RWPE2 (cell line): ENCODE results near the gene MCM5.

Experiments
- ATAC-seq: fragments of 200-7000 bp; cut with Tn5 transposase; 3 replicates; pipeline ENCODE4 v1.9.1; 2021; ENCODE audit warnings: low read depth
- DNase-seq: peaks from one replicate; pipeline ENCODE4 v3.0.0-alpha.2; 2020; ENCODE audit warnings: low spot score
- H3K27ac ChIP-seq: fragments of 450-650 bp; 2 replicates; pipeline ENCODE4 v1.5.1; 2017; ENCODE audit warnings: mild to moderate bottlenecking; ENCODE audit not compliant: poor library complexity, severe bottlenecking
- H3K27me3 ChIP-seq: fragments of 250-450 bp; sonication (Bioruptor Pico); 2 replicates; pipeline ENCODE4 v1.5.1; 2021; ENCODE audit warnings: mild to moderate bottlenecking, moderate library complexity; ENCODE audit not compliant: insufficient read depth, poor library complexity, severe bottlenecking
- H3K36me3 ChIP-seq: fragments of 250-450 bp; sonication (Bioruptor Pico); 2 replicates; pipeline ENCODE4 v1.5.1; 2020; ENCODE audit warnings: low read depth, mild to moderate bottlenecking, moderate library complexity
- H3K4me1 ChIP-seq: fragments of 250-450 bp; sonication (Bioruptor Pico); 2 replicates; pipeline ENCODE4 v1.5.1; 2021; ENCODE audit warnings: mild to moderate bottlenecking, moderate library complexity; ENCODE audit not compliant: insufficient read depth, poor library complexity, severe bottlenecking
- H3K4me3 ChIP-seq: fragments of 250-450 bp; sonication (Bioruptor Pico); 2 replicates; pipeline ENCODE4 v1.5.1; 2021; ENCODE audit warnings: mild to moderate bottlenecking, moderate library complexity; ENCODE audit not compliant: severe bottlenecking
- H3K9me3 ChIP-seq: fragments of 250-450 bp; sonication (Bioruptor Pico); 2 replicates; pipeline ENCODE4 v1.5.1; 2021; ENCODE audit warnings: mild to moderate bottlenecking, moderate library complexity; ENCODE audit not compliant: severe bottlenecking
- CTCF ChIP-seq: fragments of 450-650 bp; IDR thresholded peaks from one replicate; pipeline ENCODE4 v1.5.1; 2017; ENCODE audit warnings: mild to moderate bottlenecking, moderate library complexity; ENCODE audit not compliant: poor library complexity, severe bottlenecking

Gene MCM5

GRCh38 chr22:35452810-35453743 lies 53.1 kb downstream of the MCM5 start:
- TF ChIP-seq CTCF: no peak
- H3K9me3 ChIP-seq: no peaks in the 10 kb centered on the region
- DNase-seq (no peak), ATAC-seq (no peak)
- no peaks in the 10 kb centered on the region for H3K27me3 ChIP-seq
- peaks cover under 1% of the 10 kb centered on the region for H3K4me1 ChIP-seq
- no peak overlapping the region for H3K27ac ChIP-seq
- no peaks in the 10 kb centered on the region for H3K36me3 ChIP-seq
- H3K4me3 ChIP-seq: no peak overlapping the region

GRCh38 chr22:35454416-35455054 lies 54.6 kb downstream of the MCM5 start:
- ATAC-seq: no peak
- Histone ChIP-seq H3K4me3 (no peak overlapping the region), H3K36me3 (no peaks in the 10 kb centered on the region), H3K27ac (no peak overlapping the region), H3K9me3 (no peaks in the 10 kb centered on the region), H3K4me1 (peaks cover 11% of the 10 kb centered on the region), H3K27me3 (no peaks in the 10 kb centered on the region)
- no peak for DNase-seq
- no peak for TF ChIP-seq CTCF

- Histone ChIP-seq H3K27ac (no peak overlapping the region), H3K4me3 (no peak overlapping the region), H3K27me3 (no peaks in the 10 kb centered on the region), H3K4me1 (peaks cover 11% of the 10 kb centered on the region), H3K36me3 (no peaks in the 10 kb centered on the region), H3K9me3 (no peaks in the 10 kb centered on the region)
- DNase-seq (no peak), ATAC-seq (no peak)
- no peak for TF ChIP-seq CTCF
Observed at GRCh38 chr22:35455529-35455928, 55.6 kb downstream of the MCM5 start.

GRCh38 chr22:35456757-35457156 lies 56.8 kb downstream of the MCM5 start:
- no peak for DNase-seq
- H3K9me3 ChIP-seq: no peaks in the 10 kb centered on the region
- no peak for TF ChIP-seq CTCF
- no peaks in the 10 kb centered on the region for H3K27me3 ChIP-seq
- no peak overlapping the region for H3K27ac ChIP-seq
- H3K4me3 ChIP-seq: no peak overlapping the region
- ATAC-seq: no peak
- peaks cover 11% of the 10 kb centered on the region for H3K4me1 ChIP-seq
- no peaks in the 10 kb centered on the region for H3K36me3 ChIP-seq
